Hepatocyte (in vitro differentiated cells): ENCODE results near the gene RANGRF.

Experiments used
- EZH2 ChIP-seq: fragments of 200-600 bp; sonication (generic); IDR thresholded peaks from 2 replicates; pipeline ENCODE4 v1.6.1; 2016; ENCODE audit warnings: antibody characterized with exemption, mild to moderate bottlenecking, borderline replicate concordance
- EZH2phosphoT487 ChIP-seq: fragments of 200-600 bp; sonication (generic); IDR thresholded peaks from one replicate; pipeline ENCODE4 v1.6.1; 2018; ENCODE audit warnings: antibody characterized with exemption, mild to moderate bottlenecking, low read depth, moderate library complexity; ENCODE audit not compliant: unreplicated experiment, severe bottlenecking
- TF ChIP-seq, protein P1 (sequence below): fragments of 200-600 bp; sonication (generic); IDR thresholded peaks from 2 replicates; pipeline ENCODE4 v1.5.1; 2016; ENCODE audit warnings: antibody characterized with exemption, mild to moderate bottlenecking; ENCODE audit not compliant: poor library complexity

DNA sequence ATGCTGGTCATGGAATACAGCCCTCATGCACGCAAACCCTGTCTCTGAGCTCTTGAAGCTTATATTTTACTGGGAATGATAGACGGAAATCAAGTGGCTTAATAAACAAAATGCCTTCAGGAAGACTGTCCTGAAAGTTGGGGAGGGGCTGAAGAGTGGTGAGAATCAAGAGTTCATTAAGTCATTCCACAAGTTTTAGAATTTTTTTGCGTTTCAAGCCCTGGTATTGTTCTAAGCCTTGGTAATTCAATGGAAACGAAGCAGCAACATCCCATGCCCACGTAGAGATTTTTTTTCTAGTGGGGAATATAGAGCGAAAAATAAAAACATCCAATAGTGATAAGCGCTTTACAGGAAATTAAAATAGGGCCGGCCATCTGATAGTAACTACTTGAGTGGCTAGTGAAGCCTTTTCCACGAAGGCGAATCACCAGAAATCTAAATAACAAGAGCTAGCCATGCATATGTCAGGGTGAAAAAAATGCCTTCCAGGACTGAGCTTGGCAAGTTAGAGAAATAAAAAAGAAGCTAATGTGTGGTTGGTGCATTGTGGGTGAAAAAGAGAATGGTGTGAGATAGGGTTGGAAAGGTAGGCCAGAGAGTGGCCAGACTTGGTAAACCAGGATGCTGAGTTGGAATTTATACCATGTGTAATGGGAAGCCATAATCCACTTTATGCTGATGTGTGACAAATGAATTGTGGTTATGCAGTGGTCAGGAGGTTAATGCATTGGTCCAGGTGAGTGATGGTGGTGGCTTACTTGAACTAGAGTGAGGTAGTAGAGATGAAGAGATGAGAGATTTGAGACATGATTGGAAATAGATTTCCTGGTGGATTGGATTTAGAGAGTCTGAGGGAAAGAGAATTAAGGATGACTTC is 38.6 kb upstream of the RANGRF start:
- TF ChIP-seq, protein P1, sequence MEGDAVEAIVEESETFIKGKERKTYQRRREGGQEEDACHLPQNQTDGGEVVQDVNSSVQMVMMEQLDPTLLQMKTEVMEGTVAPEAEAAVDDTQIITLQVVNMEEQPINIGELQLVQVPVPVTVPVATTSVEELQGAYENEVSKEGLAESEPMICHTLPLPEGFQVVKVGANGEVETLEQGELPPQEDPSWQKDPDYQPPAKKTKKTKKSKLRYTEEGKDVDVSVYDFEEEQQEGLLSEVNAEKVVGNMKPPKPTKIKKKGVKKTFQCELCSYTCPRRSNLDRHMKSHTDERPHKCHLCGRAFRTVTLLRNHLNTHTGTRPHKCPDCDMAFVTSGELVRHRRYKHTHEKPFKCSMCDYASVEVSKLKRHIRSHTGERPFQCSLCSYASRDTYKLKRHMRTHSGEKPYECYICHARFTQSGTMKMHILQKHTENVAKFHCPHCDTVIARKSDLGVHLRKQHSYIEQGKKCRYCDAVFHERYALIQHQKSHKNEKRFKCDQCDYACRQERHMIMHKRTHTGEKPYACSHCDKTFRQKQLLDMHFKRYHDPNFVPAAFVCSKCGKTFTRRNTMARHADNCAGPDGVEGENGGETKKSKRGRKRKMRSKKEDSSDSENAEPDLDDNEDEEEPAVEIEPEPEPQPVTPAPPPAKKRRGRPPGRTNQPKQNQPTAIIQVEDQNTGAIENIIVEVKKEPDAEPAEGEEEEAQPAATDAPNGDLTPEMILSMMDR, result no peak
- no peak for TF ChIP-seq EZH2phosphoT487
- no peak for TF ChIP-seq EZH2
